ENCODE measurements around the gene METRNL.

The METRNL gene

GRCh38 chr17:83104577-83105505, 25.4 kb downstream of the METRNL start:
- no peak for DNase-seq

GRCh38 chr17:83105512-83105911, 26.1 kb downstream of the METRNL start:
- DNase-seq, result no peak

- DNase-seq, result no peak
Observed at GRCh38 chr17:83106056-83106588, 26.7 kb downstream of the METRNL start.

- no peak for DNase-seq
Observed at GRCh38 chr17:83106913-83107655, 27.7 kb downstream of the METRNL start.

GRCh38 chr17:83107656-83108048, 28.2 kb downstream of the METRNL start:
- DNase-seq, result no peak

DNA sequence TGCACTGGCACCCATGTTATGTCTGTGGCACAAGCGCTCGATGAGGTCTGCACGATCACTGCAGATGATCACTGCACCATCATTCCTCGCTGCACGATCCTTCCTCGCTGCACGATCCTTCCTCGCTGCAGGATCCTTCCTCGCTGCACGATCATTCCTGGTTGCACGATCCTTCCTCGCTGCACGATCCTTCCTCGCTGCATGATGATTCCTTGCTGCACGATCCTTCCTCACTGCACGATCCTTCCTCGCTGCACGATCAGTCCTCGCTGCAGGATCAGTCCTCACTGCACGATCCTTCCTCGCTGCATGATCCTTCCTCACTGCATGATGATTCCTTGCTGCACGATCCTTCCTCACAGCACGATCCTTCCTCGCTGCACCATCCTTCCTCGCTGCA, 29.3 kb downstream of the METRNL start:
- DNase-seq, result no peak

- no peak for DNase-seq
Observed at GRCh38 chr17:83109386-83109785, 30.0 kb downstream of the METRNL start.

GRCh38 chr17:83109793-83110645, 30.6 kb downstream of the METRNL start:
- DNase-seq, result no peak

DNA sequence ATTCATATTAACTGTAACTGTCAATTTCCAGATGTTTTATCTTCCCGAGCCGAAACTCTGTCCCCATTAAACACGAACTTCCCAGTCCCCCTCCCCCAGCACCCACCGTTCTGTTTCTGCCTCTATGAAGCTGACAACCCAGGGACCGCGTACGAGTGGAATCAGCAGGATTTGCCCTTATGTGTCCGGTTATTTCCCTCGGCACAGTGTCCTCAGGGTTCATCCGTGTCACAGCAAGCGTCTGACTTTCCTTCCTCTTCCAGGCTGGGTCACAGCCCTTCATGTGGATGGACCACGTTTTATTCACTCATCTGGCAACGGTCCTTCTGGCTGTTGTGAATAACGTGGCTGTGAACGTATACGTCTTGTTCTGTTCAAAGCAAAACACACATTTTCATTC, 31.3 kb downstream of the METRNL start:
- no peak for DNase-seq

DNA sequence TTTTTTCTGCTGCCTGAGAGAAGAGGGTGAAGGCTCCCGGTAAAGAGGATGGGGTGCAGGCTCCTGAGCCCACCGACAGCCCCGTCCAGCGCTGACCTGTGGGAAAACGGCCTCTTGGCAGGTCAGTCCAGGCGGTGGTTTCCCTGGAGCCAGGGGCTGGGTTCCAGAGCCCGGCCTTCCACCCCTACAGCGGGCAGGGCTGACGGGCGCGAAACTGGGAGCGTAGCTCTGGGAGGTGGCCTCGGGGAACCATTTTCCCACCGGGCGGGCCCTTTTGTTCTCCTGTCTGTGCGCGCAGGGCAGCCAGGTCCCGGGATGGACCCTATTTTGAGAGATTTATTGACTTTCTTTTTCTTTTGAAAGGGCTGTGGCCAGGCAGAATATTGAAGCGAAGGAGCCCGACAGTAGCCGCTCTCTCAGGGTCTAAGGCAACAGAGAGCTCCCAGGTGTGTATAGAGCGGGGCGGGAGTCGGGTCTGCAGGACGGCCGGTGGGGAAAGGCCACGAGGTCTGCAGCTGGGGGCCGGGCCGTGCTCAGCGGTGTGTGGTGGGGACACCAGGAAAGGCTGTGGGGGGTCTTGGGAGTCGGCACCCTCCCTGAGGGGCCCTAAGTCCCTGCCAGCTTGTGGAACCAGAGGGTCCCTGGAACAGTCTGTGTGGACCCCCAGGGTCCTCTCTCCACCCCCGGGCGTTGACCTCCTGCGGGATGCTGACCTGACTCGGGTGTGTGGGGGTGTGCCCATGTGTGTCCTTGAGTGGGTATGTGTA, 32.3 kb downstream of the METRNL start:
- DNase-seq, result no peak

GRCh38 chr17:83113381-83113780, 34.0 kb downstream of the METRNL start:
- DNase-seq, result no peak

GRCh38 chr17:83113792-83114191, 34.4 kb downstream of the METRNL start:
- DNase-seq, result no peak

DNA sequence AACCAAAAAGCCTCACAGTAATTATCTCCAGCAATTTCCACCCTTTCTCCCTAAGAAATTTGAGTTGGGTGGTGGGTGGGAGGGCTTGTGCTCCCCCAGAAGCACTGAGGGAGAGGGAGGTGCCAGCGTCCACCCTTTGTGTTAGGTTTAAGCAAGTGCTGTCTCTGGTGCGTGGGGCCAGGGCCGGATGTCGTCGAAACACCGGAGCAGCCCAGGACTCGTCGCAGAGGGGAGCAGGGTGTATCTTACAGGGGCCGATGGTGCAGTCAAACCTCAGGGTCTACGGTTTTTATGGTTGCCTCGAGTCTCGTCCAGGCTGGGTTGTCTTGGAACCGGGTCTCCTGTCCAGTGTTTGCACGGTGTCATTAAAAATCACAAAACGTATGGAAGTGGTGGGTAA, 35.3 kb downstream of the METRNL start:
- DNase-seq, result no peak

- DNase-seq, result no peak
Observed at GRCh38 chr17:83115202-83115651, 35.8 kb downstream of the METRNL start.

GRCh38 chr17:83115832-83116231, 36.4 kb downstream of the METRNL start:
- DNase-seq, result no peak

DNA sequence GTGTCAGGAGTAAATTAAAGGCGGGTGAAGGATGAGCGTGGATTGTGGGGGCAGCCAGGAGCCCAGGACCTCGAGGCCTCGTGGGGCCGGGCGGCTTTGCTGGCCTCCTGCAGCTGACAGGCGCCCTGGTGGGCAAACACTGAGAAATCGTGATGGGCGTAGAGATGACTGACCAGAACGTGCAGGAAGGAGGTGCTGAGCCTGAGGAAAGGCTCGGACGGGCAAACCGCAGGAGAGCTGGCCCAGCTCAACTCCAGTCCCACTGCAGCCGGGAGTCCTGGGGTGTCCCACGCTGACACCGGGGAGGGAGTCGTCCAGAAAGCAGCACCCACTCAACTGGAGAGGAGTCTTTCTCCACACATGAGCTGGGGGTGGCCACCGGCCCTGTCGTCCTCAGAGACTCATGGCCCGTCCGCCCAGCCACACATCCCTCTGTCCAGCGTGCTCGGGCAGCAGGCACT, 36.9 kb downstream of the METRNL start:
- no peak for DNase-seq

DNA sequence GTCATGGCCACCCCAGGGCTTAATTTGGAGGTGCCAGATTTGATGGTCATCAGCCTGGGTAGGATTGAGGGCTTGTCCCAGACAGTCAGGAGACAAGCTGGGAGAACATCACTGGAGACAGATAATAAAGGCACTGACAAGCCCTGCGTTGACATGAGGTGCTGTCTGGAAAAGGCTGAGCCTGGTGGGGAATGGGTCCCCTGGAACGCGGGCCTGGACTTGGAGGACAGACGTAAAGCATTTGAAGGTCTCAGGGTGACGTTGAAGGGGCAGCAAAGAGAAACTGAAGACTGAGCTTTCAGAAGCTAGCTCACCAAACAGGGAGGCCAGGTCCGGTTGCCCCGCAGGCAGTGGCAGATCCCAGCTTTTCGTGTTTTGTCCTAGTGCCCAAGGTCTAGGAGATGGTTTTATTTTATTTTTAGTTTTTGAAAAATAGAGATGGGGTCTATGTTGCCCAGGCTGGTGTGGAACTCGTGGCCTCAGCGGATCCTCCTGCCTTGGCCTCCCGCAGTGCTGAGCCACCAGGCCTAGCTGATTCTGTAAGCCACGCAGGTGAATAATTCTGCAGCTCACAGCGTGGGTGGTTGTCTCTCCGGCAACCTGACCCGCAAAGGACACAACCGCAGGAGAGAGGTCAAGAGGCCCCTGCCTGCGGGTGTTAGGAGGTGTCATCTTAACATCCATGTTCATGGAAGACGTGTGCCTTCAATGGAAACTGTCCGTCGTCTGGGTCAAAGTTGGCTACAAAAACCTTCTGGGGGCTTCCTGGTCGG, 37.6 kb downstream of the METRNL start:
- no peak for DNase-seq

DNA sequence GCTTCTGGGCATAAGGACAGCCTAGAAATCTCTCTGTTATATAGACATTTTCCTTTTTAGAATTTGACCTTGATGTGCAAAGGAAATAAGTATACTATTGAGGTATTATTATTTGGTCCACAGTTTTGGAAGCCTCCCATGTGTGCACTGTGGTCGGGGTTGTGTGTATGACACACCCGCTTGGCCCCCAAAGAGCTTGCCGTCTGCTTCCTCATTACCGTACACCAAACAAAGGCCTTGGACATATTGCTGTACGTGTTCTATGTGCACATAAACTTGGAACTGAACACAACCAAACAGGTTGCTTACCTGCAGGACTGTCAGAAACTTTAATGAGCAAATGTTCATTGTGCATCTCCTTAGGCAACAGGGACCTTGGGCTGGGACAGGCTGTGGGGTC, 38.2 kb downstream of the METRNL start:
- DNase-seq, result no peak

GRCh38 chr17:83118071-83118841, 38.8 kb downstream of the METRNL start:
- DNase-seq, result no peak

Data from amygdala (tissue), 56 donors.